ENCODE measurements around the gene ACSM3. TPM values are rescaled to one million over a fixed set of nuclear protein-coding genes. Genes with fewer than 3 reads are reported as not detected.

ACSM3 gene
- total RNA-seq, 1 experiment from 2014 or later: 2.3 TPM

GRCh38 chr16:20747030-20747816 is 16.6 kb upstream of the ACSM3 start:
- no peak overlapping the region for H3K27ac Mint-ChIP-seq (ENCODE audit: low read depth, unreplicated experiment)
- ChIA-PET CTCF (interaction anchor here (1.1 kb wide), 1 partner anchor 28 kb away, joined by 3 read pairs; no protein-coding TSS in a partner anchor), POLR2A (no interaction called here)
- intact Hi-C loops (cut with micrococcal nuclease): no loop called here
- peaks cover 6% of the 10 kb centered on the region for H3K36me3 Mint-ChIP-seq (ENCODE audit: insufficient read depth, unreplicated experiment)
- no peak for TF ChIP-seq CTCF (IDR thresholded peaks at IDR 0.05; ENCODE audit: unreplicated experiment)
- no TSS peak for BruUV-seq (replicated peaks)
- no peaks in the 10 kb centered on the region for H3K4me1 Mint-ChIP-seq (ENCODE audit: insufficient read depth, unreplicated experiment)
- peaks cover 9% of the 10 kb centered on the region for H3K27me3 Mint-ChIP-seq (ENCODE audit: insufficient read depth, unreplicated experiment)
- no peak for DNase-seq (ENCODE audit: unreplicated experiment)
- no peak overlapping the region for H3K4me3 Mint-ChIP-seq (ENCODE audit: unreplicated experiment)
- peaks cover 10% of the 10 kb centered on the region for H3K9me3 Mint-ChIP-seq (ENCODE audit: unreplicated experiment)

- H3K27ac Mint-ChIP-seq (ENCODE audit: low read depth, unreplicated experiment): no peak overlapping the region
- DNase-seq (ENCODE audit: unreplicated experiment): no peak
- H3K9me3 Mint-ChIP-seq (ENCODE audit: unreplicated experiment): peaks cover 10% of the 10 kb centered on the region
- no TSS peak for BruUV-seq (replicated peaks)
- H3K4me3 Mint-ChIP-seq (ENCODE audit: unreplicated experiment): no peak overlapping the region
- TF ChIP-seq CTCF (IDR thresholded peaks at IDR 0.05; ENCODE audit: unreplicated experiment): no peak
- no peaks in the 10 kb centered on the region for H3K4me1 Mint-ChIP-seq (ENCODE audit: insufficient read depth, unreplicated experiment)
- peaks cover 6% of the 10 kb centered on the region for H3K36me3 Mint-ChIP-seq (ENCODE audit: insufficient read depth, unreplicated experiment)
- intact Hi-C loops (cut with micrococcal nuclease): no loop called here
- ChIA-PET CTCF (interaction anchor here (1.3 kb wide), 1 partner anchor 9 kb away, joined by 3 read pairs; no protein-coding TSS in a partner anchor), POLR2A (no interaction called here)
- peaks cover 31% of the 10 kb centered on the region for H3K27me3 Mint-ChIP-seq (ENCODE audit: insufficient read depth, unreplicated experiment)
These were observed 14.3 kb upstream of the ACSM3 start for GRCh38 chr16:20749474-20749873.

GRCh38 chr16:20750558-20750957 is 13.3 kb upstream of the ACSM3 start:
- ChIA-PET POLR2A (no interaction called here), CTCF (interaction anchor here (1.6 kb wide), 1 partner anchor 75 kb away, joined by 3 read pairs; no protein-coding TSS in a partner anchor)
- BruUV-seq (replicated peaks): no TSS peak
- DNase-seq (ENCODE audit: unreplicated experiment): no peak
- no peak for TF ChIP-seq CTCF (IDR thresholded peaks at IDR 0.05; ENCODE audit: unreplicated experiment)
- intact Hi-C loops (cut with micrococcal nuclease): no loop called here
- H3K9me3 Mint-ChIP-seq (ENCODE audit: unreplicated experiment): peaks cover 10% of the 10 kb centered on the region
- peaks cover 6% of the 10 kb centered on the region for H3K36me3 Mint-ChIP-seq (ENCODE audit: insufficient read depth, unreplicated experiment)
- H3K27ac Mint-ChIP-seq (ENCODE audit: low read depth, unreplicated experiment): no peak overlapping the region
- H3K4me1 Mint-ChIP-seq (ENCODE audit: insufficient read depth, unreplicated experiment): no peaks in the 10 kb centered on the region
- H3K4me3 Mint-ChIP-seq (ENCODE audit: unreplicated experiment): no peak overlapping the region
- peaks cover 39% of the 10 kb centered on the region for H3K27me3 Mint-ChIP-seq (ENCODE audit: insufficient read depth, unreplicated experiment)

GRCh38 chr16:20753727-20754126 is 10.1 kb upstream of the ACSM3 start:
- Mint-ChIP-seq H3K36me3 (ENCODE audit: insufficient read depth, unreplicated experiment) (peaks cover 6% of the 10 kb centered on the region), H3K4me3 (ENCODE audit: unreplicated experiment) (no peak overlapping the region), H3K27ac (ENCODE audit: low read depth, unreplicated experiment) (no peak overlapping the region), H3K4me1 (ENCODE audit: insufficient read depth, unreplicated experiment) (no peaks in the 10 kb centered on the region), H3K9me3 (ENCODE audit: unreplicated experiment) (no peaks in the 10 kb centered on the region), H3K27me3 (ENCODE audit: insufficient read depth, unreplicated experiment) (peaks cover 39% of the 10 kb centered on the region)
- no peak for TF ChIP-seq CTCF (IDR thresholded peaks at IDR 0.05; ENCODE audit: unreplicated experiment)
- no peak for DNase-seq (ENCODE audit: unreplicated experiment)
- POLR2A ChIA-PET: interaction anchor here (1.3 kb wide), 1 partner anchor 12 kb away, joined by 3 read pairs; the partner anchor contains the start of gene THUMPD1
- intact Hi-C loops (cut with micrococcal nuclease): no loop called here
- no TSS peak for BruUV-seq (replicated peaks)
- CTCF ChIA-PET: interaction anchor here (0.6 kb wide), 1 partner anchor 435 kb away, joined by 3 read pairs; no protein-coding TSS in a partner anchor

All from MCF 10A (cell line).